Prostate gland (tissue), 2 donors: ENCODE measurements around the gene VAPB. TPM values are rescaled to one million over a fixed set of nuclear protein-coding genes. Genes with fewer than 3 reads are reported as not detected.

Source experiments
- DNase-seq: peaks from one replicate; pipeline ENCODE4 v3.0.0-alpha.2; 2019; ENCODE audit warnings: low spot score
- H3K27ac ChIP-seq, 2 donors: fragments of 200-600 bp; sonication (generic); 2 replicates each; pipeline ENCODE4 v1.5.1; 2017 to 2019
- H3K27me3 ChIP-seq: fragments of 200-600 bp; sonication (generic); replicated peaks from 2 replicates; pipeline ENCODE4 v1.5.1; 2019; ENCODE audit not compliant: insufficient read depth
- H3K36me3 ChIP-seq, 2 donors: fragments of 200-600 bp; sonication (generic); 1 replicate in 1 of 2; 2 replicates in 1 of 2; pipeline versions ENCODE4 v1.5.1 to v1.8.1; 2017 to 2019
- H3K4me1 ChIP-seq: fragments of 200-600 bp; sonication (generic); replicated peaks from 2 replicates; pipeline ENCODE4 v1.5.1; 2019
- H3K4me3 ChIP-seq, 2 donors: fragments of 200-600 bp; sonication (generic); 2 replicates each; pipeline ENCODE4 v1.5.1; 2017 to 2019
- H3K9me3 ChIP-seq: fragments of 200-600 bp; sonication (generic); 2 replicates; pipeline ENCODE4 v1.5.1; 2017
- POLR2A ChIP-seq: fragments of 450-650 bp; IDR thresholded peaks from one replicate; pipeline ENCODE4 v1.6.1; 2016; ENCODE audit warnings: antibody characterized with exemption, mild to moderate bottlenecking
- POLR2AphosphoS5 ChIP-seq: sonication (generic); formaldehyde crosslinking; IDR thresholded peaks from one replicate; pipeline ENCODE4 v1.6.1; 2017; ENCODE audit warnings: antibody characterized with exemption
- WGBS: methylation state at CpG from one replicate; pipeline ENCODE4 v1.1.5; 2018; 5-methylcytosine and 5-hydroxymethylcytosine counted together
- intact Hi-C: fragments of 100-400 bp; cut with DNase I; formaldehyde crosslinking; loops from one replicate; pipeline ENCODE4 v1.14.2; 2022
- total RNA-seq, 2 donors: library from RNA; depleted of rRNA; stranded (reverse); fragments of >200 nt; gene quantifications; one replicate each; pipeline ENCODE4 v1.1.0, GENCODE V29; 2016
- TF ChIP-seq, protein P1 (sequence below), 4 experiments: fragments of 200-600 bp in 2 of 4; fragments of 450-650 bp in 2 of 4; sonication (generic) in 2 of 4; IDR thresholded peaks; 1 replicate in 3 of 4; 2 replicates in 1 of 4; pipeline ENCODE4 v1.5.1; 2016 to 2019; ENCODE audit warnings: antibody characterized with exemption in 4 of 4, mild to moderate bottlenecking in 2 of 4, moderate library complexity in 2 of 4

VAPB gene
- total RNA-seq, 2 donors from 2014 or later = 14.2 to 21.1 TPM

- no peaks in the 10 kb centered on the region for H3K36me3 ChIP-seq
- H3K4me3 ChIP-seq = no peak overlapping the region
- no peaks in the 10 kb centered on the region for H3K9me3 ChIP-seq
- no peaks in the 10 kb centered on the region for H3K27me3 ChIP-seq
- no peak overlapping the region for H3K27ac ChIP-seq
- no peak for DNase-seq
- 100% methylated on average over 2 of the region's 2 CpGs for WGBS
- TF ChIP-seq POLR2AphosphoS5 = no peak
- no peak for TF ChIP-seq POLR2A
- TF ChIP-seq, protein P1, sequence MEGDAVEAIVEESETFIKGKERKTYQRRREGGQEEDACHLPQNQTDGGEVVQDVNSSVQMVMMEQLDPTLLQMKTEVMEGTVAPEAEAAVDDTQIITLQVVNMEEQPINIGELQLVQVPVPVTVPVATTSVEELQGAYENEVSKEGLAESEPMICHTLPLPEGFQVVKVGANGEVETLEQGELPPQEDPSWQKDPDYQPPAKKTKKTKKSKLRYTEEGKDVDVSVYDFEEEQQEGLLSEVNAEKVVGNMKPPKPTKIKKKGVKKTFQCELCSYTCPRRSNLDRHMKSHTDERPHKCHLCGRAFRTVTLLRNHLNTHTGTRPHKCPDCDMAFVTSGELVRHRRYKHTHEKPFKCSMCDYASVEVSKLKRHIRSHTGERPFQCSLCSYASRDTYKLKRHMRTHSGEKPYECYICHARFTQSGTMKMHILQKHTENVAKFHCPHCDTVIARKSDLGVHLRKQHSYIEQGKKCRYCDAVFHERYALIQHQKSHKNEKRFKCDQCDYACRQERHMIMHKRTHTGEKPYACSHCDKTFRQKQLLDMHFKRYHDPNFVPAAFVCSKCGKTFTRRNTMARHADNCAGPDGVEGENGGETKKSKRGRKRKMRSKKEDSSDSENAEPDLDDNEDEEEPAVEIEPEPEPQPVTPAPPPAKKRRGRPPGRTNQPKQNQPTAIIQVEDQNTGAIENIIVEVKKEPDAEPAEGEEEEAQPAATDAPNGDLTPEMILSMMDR (IDR thresholded peaks at IDR 0.05) = no peak
- H3K4me1 ChIP-seq = peaks cover 2% of the 10 kb centered on the region
- intact Hi-C loops = no loop called here
Observed at GRCh38 chr20:58431134-58431533, 42.1 kb downstream of the VAPB start.

- Histone ChIP-seq H3K27ac (no peak overlapping the region), H3K36me3 (no peaks in the 10 kb centered on the region), H3K4me1 (peaks cover 2% of the 10 kb centered on the region), H3K27me3 (no peaks in the 10 kb centered on the region), H3K4me3 (no peak overlapping the region), H3K9me3 (no peaks in the 10 kb centered on the region)
- 67% methylated on average over 3 of the region's 3 CpGs for WGBS
- intact Hi-C loops = no loop called here
- TF ChIP-seq, protein P1 (IDR thresholded peaks at IDR 0.05) = no peak
- TF ChIP-seq POLR2AphosphoS5 (no peak), POLR2A (no peak)
- no peak for DNase-seq
Observed at GRCh38 chr20:58432186-58432954, 43.3 kb downstream of the VAPB start.

GRCh38 chr20:58433029-58433647, 44.1 kb downstream of the VAPB start:
- Histone ChIP-seq H3K4me1 (peaks cover 2% of the 10 kb centered on the region), H3K9me3 (no peaks in the 10 kb centered on the region), H3K27me3 (no peaks in the 10 kb centered on the region), H3K27ac (no peak overlapping the region), H3K36me3 (no peaks in the 10 kb centered on the region), H3K4me3 (no peak overlapping the region)
- WGBS = 97% methylated on average over 2 of the region's 2 CpGs
- no peak for DNase-seq
- intact Hi-C loops = no loop called here
- TF ChIP-seq POLR2A (no peak), POLR2AphosphoS5 (no peak)
- TF ChIP-seq, protein P1 (IDR thresholded peaks at IDR 0.05) = no peak

DNA sequence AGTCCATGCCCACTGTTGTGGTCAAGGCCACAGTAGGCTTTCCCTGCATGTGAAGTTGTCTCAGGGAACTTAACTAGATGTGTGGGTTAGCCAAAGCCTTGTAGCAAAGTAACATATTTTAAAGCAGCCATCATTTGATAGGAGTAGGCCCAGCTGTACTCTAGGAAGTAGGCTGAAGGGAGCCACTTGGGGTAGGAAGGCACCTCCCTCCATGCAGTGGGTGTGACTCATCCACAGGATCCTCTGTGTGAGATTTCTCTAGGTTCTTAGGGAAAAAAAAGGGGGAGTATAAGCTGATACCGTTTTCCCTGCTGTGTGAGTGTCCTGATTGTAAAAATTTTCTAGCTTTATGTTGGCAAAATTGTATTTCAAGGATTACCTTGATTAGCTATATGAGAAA, 44.7 kb downstream of the VAPB start:
- no peaks in the 10 kb centered on the region for H3K9me3 ChIP-seq
- no peak overlapping the region for H3K4me3 ChIP-seq
- H3K27ac ChIP-seq = no peak overlapping the region
- H3K4me1 ChIP-seq = peaks cover 2% of the 10 kb centered on the region
- H3K27me3 ChIP-seq = no peaks in the 10 kb centered on the region
- DNase-seq = no peak
- 53% methylated on average over 1 of the region's 1 CpG for WGBS
- intact Hi-C loops = no loop called here
- no peaks in the 10 kb centered on the region for H3K36me3 ChIP-seq
- TF ChIP-seq, protein P1 (IDR thresholded peaks at IDR 0.05) = no peak
- TF ChIP-seq POLR2A (no peak), POLR2AphosphoS5 (no peak)

- Histone ChIP-seq H3K27ac (no peak overlapping the region), H3K27me3 (no peaks in the 10 kb centered on the region), H3K9me3 (no peaks in the 10 kb centered on the region), H3K4me1 (peaks cover 2% of the 10 kb centered on the region), H3K36me3 (no peaks in the 10 kb centered on the region), H3K4me3 (no peak overlapping the region)
- intact Hi-C loops = no loop called here
- TF ChIP-seq POLR2A (no peak), POLR2AphosphoS5 (no peak)
- TF ChIP-seq, protein P1 (IDR thresholded peaks at IDR 0.05) = no peak
- 79% methylated on average over 5 of the region's 5 CpGs for WGBS
- no peak for DNase-seq
Observed at GRCh38 chr20:58434326-58434725, 45.3 kb downstream of the VAPB start.
